ENCODE measurements around the gene FEZ2.

- no peak for TF ChIP-seq EZH2phosphoT487 (IDR thresholded peaks at IDR 0.05; ENCODE audit: low read depth)
- TF ChIP-seq CTCF (IDR thresholded peaks at IDR 0.05; ENCODE audit: low read depth, low read length): no peak
Measured at GRCh38 chr2:36568516-36569246, 29.3 kb downstream of the FEZ2 start.
